Psoas muscle (tissue), 8 donors: ENCODE measurements around the gene CFAP46. TPM values are rescaled to one million over a fixed set of nuclear protein-coding genes. Genes with fewer than 3 reads are reported as not detected.

Experiments used
- ATAC-seq, 4 donors: fragments of 200-7000 bp; cut with Tn5 transposase; one replicate each; pipeline ENCODE4 v1.9.1; 2020; ENCODE audit warnings: moderate library complexity in 3 of 4, mild to moderate bottlenecking in 2 of 4
- DNase-seq, 2 donors: peaks; one replicate each; pipeline ENCODE4 v3.0.0-alpha.2; 2020
- H3K27ac ChIP-seq: fragments of 200-600 bp; one replicate; pipeline ENCODE4 v1.8.0; 2022
- H3K27me3 ChIP-seq, 3 donors: fragments of 200-600 bp in 1 of 3; one replicate each; pipeline versions ENCODE4 v1.6.1 to v1.8.0; 2013 to 2022; ENCODE audit warnings: low read length in 2 of 3, mild to moderate bottlenecking in 2 of 3, moderate library complexity in 1 of 3; ENCODE audit not compliant: insufficient read depth in 3 of 3
- H3K36me3 ChIP-seq, 2 donors: fragments of 200-600 bp in 1 of 2; one replicate each; pipeline versions ENCODE4 v1.6.1 to v1.8.0; 2013 to 2022; ENCODE audit warnings: low read depth in 1 of 2, mild to moderate bottlenecking in 1 of 2, moderate library complexity in 1 of 2; ENCODE audit not compliant: insufficient read depth in 1 of 2
- H3K4me1 ChIP-seq: fragments of 200-600 bp; one replicate; pipeline ENCODE4 v1.8.0; 2022
- H3K4me3 ChIP-seq: fragments of 200-600 bp; one replicate; pipeline ENCODE4 v1.8.0; 2022; ENCODE audit warnings: mild to moderate bottlenecking
- H3K9me3 ChIP-seq: fragments of 200-600 bp; one replicate; pipeline ENCODE4 v1.8.0; 2022
- CTCF ChIP-seq: fragments of 200-600 bp; IDR thresholded peaks from one replicate; pipeline ENCODE4 v1.8.0; 2022; ENCODE audit warnings: antibody characterized with exemption
- WGBS, 3 donors: extraction: QIAGEN DNeasy Blood & Tissue Kit; methylation state at CpG; one replicate each; pipeline versions ENCODE4 v1.1.6 to v1.1.7; 2013; 5-methylcytosine and 5-hydroxymethylcytosine counted together
- intact Hi-C, 2 donors: fragments of 100-400 bp; cut with DNase I; formaldehyde crosslinking; loops; one replicate each; pipeline versions ENCODE4 v1.11.0 to v1.14.2; 2022
- polyA plus RNA-seq, 3 donors: library from polyadenylated mRNA; stranded (reverse); fragments of 200-250 nt; gene quantifications; one replicate each; pipeline ENCODE4 v1.2.3, GENCODE V29; 2013
- total RNA-seq, 4 donors: library from RNA; stranded (reverse); fragmentation: NEBNext Ultra II Directional in 2 of 4; extraction: Animal tissue kit (Norgen Biotek cat#: 25700) in 2 of 4; gene quantifications; one replicate each; pipeline versions ENCODE4 v1.2.1 to v1.2.4, GENCODE V29; 2021 to 2023
- donor health status: healthy with polysubstance abuse.
- donor health status: DM: no; HTN: no; CAD: no; lungs with moderate emphysema.
- donor health status: Bipolar disorder and iron deficiency.
- donor health status: healthy.
- donor health status: DM: yes; HTN: yes; CAD: no.
- donor health status: DM: no; HTN: no; CAD: no.
- donor health status: DM: no; HTN: no; CAD: no.
- donor health status: DM: yes; HTN: yes; CAD: no.

The CFAP46 gene
- total and polyA plus RNA-seq, 7 donors, result 3.9 to 25.4 (median 13.8) TPM

GRCh38 chr10:132783165-132783939 is 159.0 kb downstream of the CFAP46 start:
- no peak for TF ChIP-seq CTCF
- Histone ChIP-seq H3K4me3 (no peak overlapping the region), H3K4me1 (peaks cover 9% of the 10 kb centered on the region), H3K27me3 (peaks cover 0 to 68% (median 33%) of the 10 kb centered on the region in 3 donors), H3K9me3 (no peaks in the 10 kb centered on the region), H3K36me3 (peaks cover 0 to 46% of the 10 kb centered on the region in 2 donors), H3K27ac (no peak overlapping the region)
- intact Hi-C loops, result loop anchor here in 1 of 2 donors (10.0 kb wide), 1 partner anchor 129 kb away; no protein-coding TSS in a partner anchor
- no peak for ATAC-seq
- no peak for DNase-seq
- 90 to 93% (median 91%) methylated on average over 30 of the region's 30 CpGs for WGBS, 3 donors

GRCh38 chr10:132781556-132781955 is 160.8 kb downstream of the CFAP46 start:
- TF ChIP-seq CTCF, result no peak
- Histone ChIP-seq H3K9me3 (no peaks in the 10 kb centered on the region), H3K4me3 (no peak overlapping the region), H3K27ac (no peak overlapping the region), H3K36me3 (peaks cover 0 to 58% of the 10 kb centered on the region in 2 donors), H3K27me3 (peaks cover 0 to 50% (median 19%) of the 10 kb centered on the region in 3 donors), H3K4me1 (no peaks in the 10 kb centered on the region)
- DNase-seq, result no peak
- no peak for ATAC-seq
- 97% methylated on average over 20 of the region's 20 CpGs for WGBS, 3 donors
- intact Hi-C loops, result loop anchor here in 1 of 2 donors (10.0 kb wide), 1 partner anchor 127 kb away; no protein-coding TSS in a partner anchor

- WGBS, 3 donors, result 90 to 96% (median 93%) methylated on average over 11 to 12 of the region's 12 CpGs
- Histone ChIP-seq H3K27ac (no peak overlapping the region), H3K27me3 (peaks cover 0 to 42% (median 12%) of the 10 kb centered on the region in 3 donors), H3K4me3 (no peak overlapping the region), H3K9me3 (no peaks in the 10 kb centered on the region), H3K4me1 (no peaks in the 10 kb centered on the region), H3K36me3 (peaks cover 0 to 58% of the 10 kb centered on the region in 2 donors)
- DNase-seq (no peak), ATAC-seq (no peak)
- intact Hi-C loops, result loop anchor here in 1 of 2 donors (10.0 kb wide), 1 partner anchor 126 kb away; no protein-coding TSS in a partner anchor
- TF ChIP-seq CTCF, result no peak
These were observed 162.0 kb downstream of the CFAP46 start for GRCh38 chr10:132780356-132780755.

GRCh38 chr10:132779549-132780294 is 162.6 kb downstream of the CFAP46 start:
- peaks cover 0 to 58% of the 10 kb centered on the region in 2 donors for H3K36me3 ChIP-seq
- DNase-seq (no peak), ATAC-seq (no peak)
- no peaks in the 10 kb centered on the region for H3K4me1 ChIP-seq
- TF ChIP-seq CTCF, result no peak
- no peak overlapping the region for H3K4me3 ChIP-seq
- H3K27ac ChIP-seq, result no peak overlapping the region
- H3K9me3 ChIP-seq, result no peaks in the 10 kb centered on the region
- H3K27me3 ChIP-seq, result peaks cover 0 to 36% (median 7%) of the 10 kb centered on the region in 3 donors
- 87 to 92% (median 92%) methylated on average over 41 of the region's 41 CpGs for WGBS, 3 donors
- intact Hi-C loops, result loop anchor here in 1 of 2 donors (10.0 kb wide), 1 partner anchor 125 kb away; no protein-coding TSS in a partner anchor
